Measurements from ENCODE around the gene PLCB4.

PLCB4 gene

DNA sequence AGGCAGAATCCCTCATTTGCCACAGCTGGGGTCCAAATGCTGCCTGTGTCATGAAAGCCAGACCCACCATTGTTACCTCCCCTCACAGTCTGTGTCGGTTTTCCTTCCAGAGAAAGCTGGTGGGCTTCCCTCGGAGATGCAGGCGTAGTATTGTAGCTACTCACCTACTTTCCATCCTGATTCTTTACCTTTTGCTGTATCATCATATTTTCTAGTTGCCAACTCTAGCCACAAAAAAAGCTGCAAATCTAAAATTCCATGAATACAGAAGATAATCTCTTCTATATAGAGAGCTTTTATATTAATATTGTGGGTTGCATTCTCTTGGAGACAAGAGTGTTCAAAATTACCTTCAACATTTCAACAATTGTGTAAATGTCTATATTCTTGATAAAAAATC is 347.5 kb downstream of the PLCB4 start:
- TF ChIP-seq, protein P1, sequence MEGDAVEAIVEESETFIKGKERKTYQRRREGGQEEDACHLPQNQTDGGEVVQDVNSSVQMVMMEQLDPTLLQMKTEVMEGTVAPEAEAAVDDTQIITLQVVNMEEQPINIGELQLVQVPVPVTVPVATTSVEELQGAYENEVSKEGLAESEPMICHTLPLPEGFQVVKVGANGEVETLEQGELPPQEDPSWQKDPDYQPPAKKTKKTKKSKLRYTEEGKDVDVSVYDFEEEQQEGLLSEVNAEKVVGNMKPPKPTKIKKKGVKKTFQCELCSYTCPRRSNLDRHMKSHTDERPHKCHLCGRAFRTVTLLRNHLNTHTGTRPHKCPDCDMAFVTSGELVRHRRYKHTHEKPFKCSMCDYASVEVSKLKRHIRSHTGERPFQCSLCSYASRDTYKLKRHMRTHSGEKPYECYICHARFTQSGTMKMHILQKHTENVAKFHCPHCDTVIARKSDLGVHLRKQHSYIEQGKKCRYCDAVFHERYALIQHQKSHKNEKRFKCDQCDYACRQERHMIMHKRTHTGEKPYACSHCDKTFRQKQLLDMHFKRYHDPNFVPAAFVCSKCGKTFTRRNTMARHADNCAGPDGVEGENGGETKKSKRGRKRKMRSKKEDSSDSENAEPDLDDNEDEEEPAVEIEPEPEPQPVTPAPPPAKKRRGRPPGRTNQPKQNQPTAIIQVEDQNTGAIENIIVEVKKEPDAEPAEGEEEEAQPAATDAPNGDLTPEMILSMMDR (IDR thresholded peaks at IDR 0.05; ENCODE audit: low read depth, low read length) = no peak
- no peak for DNase-seq (ENCODE audit: extremely low read depth, low read depth)

DNA sequence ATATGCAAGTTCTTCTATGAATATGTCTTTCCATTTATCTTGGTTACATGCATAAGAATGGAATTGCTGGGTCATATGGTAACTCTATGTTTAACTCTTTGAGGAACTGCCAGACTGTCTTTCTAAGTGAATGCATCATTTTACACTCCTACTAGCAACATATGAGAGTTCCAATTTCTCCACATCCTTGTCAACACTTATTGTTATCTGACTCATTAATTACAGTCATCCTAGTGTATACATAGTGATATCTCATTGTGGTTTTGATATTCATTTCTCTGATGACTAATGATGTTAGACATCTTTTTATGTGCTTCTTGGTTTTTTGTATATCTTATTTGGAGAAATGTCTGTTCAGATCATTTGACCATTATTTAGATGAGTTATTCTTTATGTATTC is 348.8 kb downstream of the PLCB4 start:
- TF ChIP-seq, protein P1 (IDR thresholded peaks at IDR 0.05; ENCODE audit: low read depth, low read length) = no peak
- no peak for DNase-seq (ENCODE audit: extremely low read depth, low read depth)

DNA sequence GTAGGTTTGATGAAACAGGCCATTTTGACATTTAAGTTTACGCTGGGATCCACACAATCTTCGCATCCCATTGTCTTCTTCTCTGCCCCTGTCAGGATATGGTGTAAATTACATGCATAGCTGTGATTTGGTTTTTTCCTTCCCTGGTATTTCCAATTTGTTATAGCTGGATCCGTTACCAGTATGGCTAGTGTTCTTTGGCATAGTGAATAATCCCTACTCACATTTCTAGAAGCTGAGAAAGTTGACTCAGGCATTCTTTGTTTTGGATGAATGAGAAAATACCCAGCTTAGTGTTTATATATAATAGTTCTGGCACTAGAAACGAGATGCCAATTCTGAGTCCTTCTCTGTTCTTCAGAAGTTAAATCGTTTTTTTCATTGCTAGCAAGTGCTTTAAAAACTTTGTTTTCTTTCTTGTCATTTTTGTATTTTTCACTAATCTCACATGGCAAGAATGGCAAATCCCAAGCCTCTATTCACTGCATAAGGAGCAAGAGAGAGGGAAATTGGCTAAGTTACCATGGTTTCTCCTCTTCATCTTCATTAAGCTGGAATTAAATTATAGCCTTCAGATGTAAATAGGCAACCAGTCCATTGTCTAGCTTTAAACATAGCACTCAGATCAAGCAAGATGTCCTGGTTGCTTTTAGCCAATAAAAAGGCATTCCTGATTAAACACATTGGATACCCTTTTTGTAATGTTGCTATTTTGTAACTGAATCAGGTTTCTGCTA is 353.6 kb downstream of the PLCB4 start:
- DNase-seq (ENCODE audit: extremely low read depth, low read depth) = no peak
- TF ChIP-seq, protein P1 (IDR thresholded peaks at IDR 0.05; ENCODE audit: low read depth, low read length) = no peak

DNA sequence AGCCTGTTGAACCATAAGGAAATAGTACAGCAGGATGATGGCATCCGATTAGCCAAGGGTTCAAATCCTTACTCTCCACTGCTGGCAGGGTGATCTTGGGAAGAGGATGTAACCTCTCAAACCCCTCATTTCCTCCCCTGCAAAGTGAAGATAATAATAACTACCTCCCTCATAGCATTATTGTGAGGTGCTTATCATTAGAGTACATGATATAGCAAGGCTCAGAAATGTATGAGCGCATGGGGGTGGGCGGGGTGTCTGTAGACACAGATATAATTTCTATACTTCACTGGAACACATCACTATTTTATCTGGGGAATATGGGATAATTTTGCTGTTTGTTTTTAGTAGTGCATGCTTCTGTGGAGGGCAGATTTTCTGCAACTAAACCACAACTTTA is 355.7 kb downstream of the PLCB4 start:
- no peak for DNase-seq (ENCODE audit: extremely low read depth, low read depth)
- TF ChIP-seq, protein P1 (IDR thresholded peaks at IDR 0.05; ENCODE audit: low read depth, low read length) = no peak

DNA sequence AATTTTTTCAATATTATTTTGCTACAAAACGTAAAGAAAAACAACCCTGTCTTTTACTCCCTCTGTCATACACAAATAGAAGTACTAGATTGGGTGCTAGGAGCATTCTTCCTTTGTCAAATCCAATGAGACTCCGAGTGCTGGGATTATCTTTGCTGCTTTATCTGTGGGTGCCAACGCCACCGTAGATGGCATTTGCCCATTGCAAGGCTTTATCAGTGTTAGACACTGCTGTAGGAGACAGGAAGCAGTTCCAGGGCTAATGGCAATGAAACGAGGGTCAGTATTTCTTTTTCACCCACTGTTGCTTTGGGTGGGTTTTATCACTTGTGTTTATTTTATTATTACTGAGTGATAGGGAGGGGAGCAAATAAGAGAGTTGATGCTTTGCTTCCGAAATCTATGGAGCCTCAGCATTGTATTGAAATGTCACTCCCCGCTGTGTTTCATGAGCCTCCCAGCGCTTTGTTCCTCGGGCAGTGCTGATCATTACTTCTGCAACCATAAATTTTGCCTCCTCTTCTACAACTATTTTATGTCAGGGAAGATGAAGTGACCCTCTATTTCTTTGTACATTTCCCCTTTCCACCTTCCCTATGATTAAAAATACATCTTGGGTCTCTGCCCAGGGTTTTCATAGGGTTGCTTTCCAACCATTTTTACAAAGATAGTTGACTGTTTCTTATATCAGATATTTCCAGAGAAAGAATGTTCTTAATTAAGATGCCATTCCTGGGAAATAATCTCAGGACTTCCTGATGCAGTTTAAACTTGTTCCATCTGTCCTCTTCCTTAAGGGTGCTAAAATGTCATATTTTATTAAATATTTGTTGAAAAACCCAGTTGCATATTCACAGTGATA is 358.8 kb downstream of the PLCB4 start:
- TF ChIP-seq, protein P1 (IDR thresholded peaks at IDR 0.05; ENCODE audit: low read depth, low read length) = no peak
- no peak for DNase-seq (ENCODE audit: extremely low read depth, low read depth)

DNA sequence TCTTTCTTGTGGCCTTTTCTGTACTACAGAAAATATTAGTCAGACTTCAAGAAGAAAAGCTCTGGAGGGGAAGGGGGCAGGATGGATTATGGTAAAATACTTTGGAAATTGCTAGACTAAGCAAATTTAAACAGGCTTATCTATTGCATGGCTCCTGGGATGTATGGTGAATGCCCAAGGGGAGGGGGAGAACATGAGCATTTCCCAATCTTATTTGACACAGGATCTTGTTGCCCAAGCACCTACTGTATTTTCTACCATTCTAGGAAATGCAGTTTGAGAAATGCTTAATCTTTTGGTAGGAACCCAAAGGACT is 359.4 kb downstream of the PLCB4 start:
- DNase-seq (ENCODE audit: extremely low read depth, low read depth) = no peak
- TF ChIP-seq, protein P1 (IDR thresholded peaks at IDR 0.05; ENCODE audit: low read depth, low read length) = no peak

DNA sequence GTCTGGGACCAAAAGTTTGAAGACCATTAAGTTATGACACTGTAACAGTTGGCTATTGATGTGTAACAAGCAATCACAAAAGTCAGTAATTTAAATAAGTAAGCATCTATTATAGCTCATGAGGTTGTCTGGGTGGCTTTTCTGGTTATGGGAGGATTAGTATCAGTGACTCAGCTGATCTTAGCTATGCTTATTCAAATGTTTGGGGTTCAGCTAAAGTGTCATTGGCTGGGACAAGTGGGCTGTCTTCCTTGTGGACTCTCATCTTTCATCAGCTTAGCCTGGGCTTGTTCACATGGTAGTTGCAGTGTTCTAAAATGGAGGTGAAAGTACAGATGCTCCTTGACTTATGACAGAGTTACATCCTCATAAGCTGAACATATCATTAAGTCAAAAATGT is 370.9 kb downstream of the PLCB4 start:
- TF ChIP-seq, protein P1 (IDR thresholded peaks at IDR 0.05; ENCODE audit: low read depth, low read length) = no peak

More for the DNA sequence above, 370.9 kb downstream of the PLCB4 start:
- no peak for DNase-seq (ENCODE audit: extremely low read depth, low read depth)
